NCI-H1105 (cell line): ENCODE results near the gene REL.
"Not testable (repeated sequence)": the region's sequence is repeated elsewhere in the genome, so short reads cannot be mapped to it uniquely, and the experiment has no call there.

Experiments used
- DNase-seq: peaks from one replicate; lab custom pipeline; 2025; lab: John Stamatoyannopoulos, UW

The REL gene

DNA sequence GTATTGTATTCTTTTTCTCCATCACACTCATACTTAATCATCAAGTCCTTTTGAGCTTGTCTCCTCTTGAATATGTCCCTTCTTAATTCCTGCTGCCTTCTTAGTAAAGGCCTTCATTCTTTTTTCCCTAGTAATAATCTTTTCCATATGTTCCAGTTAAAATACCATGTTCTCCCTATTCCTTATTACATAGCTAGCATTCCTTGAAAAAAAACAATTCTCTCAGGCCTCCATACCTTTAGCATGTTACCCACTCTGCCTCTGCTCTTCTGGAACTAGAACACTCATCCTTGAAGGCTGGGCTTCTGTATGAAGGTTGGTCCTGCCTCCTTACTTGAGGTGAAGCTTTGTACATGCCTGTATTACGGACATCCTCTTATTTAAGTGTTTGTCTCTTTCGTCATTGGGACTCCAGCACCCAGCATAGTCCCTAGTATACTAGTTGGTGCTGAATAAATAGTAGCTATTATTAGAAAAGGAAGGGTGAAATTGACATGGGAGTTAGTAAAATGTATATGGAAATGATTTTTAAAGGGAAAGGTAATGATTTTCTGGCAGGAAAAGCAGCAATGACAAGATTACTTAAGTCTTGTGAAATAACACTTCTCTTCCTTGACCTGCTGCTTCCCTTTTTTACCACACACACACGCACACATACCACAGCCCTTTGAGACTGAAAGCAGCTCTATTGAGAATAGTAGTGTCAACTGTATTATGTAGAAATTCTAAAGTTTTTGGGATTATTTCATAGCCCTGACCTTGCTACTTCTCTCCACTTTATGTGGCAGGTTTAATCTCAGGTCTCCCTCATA is 45.6 kb downstream of the REL start:
- DNase-seq = no peak

- not testable (repeated sequence) for DNase-seq
Observed at GRCh38 chr2:60932061-60932460, 50.7 kb downstream of the REL start.

DNA sequence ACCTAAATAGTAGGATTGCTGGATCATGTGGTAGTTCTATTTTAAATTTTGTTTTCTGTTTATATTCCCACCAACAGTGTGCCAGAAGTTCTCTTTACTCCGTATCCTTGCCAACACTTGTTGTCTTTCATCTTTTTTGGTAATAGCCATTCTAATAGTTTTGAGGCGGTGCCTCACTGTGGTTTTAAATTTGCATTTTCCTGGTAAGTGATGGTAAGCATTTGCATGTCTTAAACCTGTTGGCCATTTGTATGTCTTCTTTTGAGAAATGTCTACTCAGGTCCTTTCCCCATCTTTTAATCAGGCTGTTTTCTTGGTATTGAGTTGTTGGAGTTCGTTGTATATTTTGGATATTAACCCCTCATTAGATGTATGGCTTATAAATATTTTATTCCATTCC is 51.6 kb downstream of the REL start:
- no peak for DNase-seq

DNA sequence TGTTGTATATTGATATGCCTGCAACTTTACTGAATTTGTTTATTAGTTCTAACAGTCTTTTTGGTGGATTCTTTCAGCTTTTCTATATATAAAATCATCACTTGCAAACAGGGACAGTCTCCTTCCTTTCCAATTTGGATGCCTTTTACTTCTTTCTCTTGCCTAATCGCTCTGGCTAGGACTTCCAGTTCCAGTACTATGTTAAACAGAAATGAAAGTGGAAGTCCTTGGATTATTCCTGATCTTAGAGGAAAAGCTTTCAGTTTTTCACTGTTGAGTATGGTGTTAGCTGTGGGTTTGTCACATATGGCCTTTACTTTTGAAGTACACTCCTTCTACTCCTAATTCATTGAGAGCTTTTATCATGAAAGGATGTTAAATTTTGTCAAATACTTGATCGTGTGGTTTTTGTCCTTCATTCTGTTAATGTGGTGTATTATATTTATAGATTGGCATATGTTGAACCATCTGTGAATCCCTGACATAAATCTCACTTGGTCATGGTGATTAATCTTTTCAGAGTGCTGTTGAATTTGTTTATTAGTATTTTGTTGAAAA is 52.9 kb downstream of the REL start:
- DNase-seq = no peak

- no peak for DNase-seq
Observed at GRCh38 chr2:60936757-60937156, 55.4 kb downstream of the REL start.

- DNase-seq = no peak
Observed at GRCh38 chr2:60938301-60938700, 56.9 kb downstream of the REL start.

- no peak for DNase-seq
Observed at GRCh38 chr2:60939622-60940021, 58.2 kb downstream of the REL start.

- no peak for DNase-seq
Observed at GRCh38 chr2:60945341-60945740, 64.0 kb downstream of the REL start.

GRCh38 chr2:60947056-60947455 is 65.7 kb downstream of the REL start:
- DNase-seq = no peak

GRCh38 chr2:60948161-60948560 is 66.8 kb downstream of the REL start:
- no peak for DNase-seq

DNA sequence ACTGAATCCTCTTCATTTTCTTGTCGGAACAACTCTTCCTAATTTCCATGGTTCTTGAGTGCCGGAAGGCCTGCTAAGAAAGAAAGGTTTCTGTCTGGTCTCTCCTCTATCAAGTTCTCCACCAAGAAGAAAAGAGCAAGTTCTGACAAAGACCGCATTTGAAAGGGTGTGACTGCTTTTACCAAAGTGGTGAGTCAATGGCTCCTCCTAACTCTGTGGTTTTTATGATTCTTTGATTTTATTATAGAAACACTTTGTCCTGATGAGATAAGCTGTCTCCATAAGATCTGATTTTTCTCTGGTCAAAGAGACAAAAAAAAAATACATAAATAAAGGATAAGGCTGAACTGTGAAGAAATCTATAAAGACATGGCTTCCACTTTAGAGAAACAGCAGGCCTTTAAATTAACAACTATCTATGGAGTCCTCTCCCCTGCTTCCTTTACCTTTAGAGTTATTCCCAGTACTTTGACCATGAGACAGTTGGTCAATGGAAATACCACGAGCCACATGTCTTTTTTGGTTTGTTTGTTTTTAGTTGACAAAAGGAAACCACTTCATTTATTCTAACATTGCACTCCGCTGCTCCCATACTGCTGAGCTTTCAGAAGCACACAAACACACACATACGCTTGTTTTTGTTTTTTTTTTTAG is 67.7 kb downstream of the REL start:
- no peak for DNase-seq

DNA sequence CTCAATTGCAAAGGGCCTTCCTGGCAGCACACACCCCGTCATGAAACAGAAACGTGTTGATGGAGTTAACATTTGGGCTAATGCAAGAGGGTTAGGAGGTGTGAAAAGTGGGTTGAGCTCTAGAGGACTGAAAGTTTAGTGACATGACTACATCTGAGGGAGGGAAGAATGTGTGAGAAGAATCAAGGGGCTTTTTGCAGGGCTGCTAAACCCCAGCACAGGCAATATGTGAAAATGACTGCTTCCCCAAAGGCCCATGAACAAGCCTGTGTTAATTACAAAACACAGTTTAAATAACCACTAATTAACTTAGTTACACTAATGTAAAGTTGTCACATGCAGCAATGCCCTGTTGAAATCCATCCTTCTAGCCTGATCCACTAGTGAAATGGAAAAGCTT is 72.8 kb downstream of the REL start:
- DNase-seq = no peak

- DNase-seq = no peak
Observed at GRCh38 chr2:60957224-60957623, 75.8 kb downstream of the REL start.

- DNase-seq = no peak
Observed at GRCh38 chr2:60957643-60958042, 76.3 kb downstream of the REL start.

- DNase-seq = no peak
Observed at GRCh38 chr2:60958361-60958760, 77.0 kb downstream of the REL start.

DNA sequence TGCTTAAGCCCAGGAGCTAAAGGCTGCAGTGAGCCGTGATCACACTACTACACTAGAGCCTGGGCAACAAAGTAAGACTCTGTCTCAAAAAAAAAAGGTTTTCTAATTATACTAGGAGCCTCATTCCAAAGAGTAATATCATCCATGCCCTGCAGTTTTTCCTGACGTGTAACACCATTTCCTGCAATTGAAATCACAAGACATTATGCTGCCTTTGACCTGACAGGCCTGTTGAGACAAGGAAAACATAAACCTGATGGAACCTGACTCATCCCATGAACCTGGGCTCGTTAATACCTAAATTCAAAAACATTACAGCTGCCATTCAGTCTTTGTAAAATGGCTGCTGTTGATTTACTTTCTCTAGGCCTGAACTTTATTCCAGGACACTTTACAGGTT is 77.4 kb downstream of the REL start:
- DNase-seq = no peak

DNA sequence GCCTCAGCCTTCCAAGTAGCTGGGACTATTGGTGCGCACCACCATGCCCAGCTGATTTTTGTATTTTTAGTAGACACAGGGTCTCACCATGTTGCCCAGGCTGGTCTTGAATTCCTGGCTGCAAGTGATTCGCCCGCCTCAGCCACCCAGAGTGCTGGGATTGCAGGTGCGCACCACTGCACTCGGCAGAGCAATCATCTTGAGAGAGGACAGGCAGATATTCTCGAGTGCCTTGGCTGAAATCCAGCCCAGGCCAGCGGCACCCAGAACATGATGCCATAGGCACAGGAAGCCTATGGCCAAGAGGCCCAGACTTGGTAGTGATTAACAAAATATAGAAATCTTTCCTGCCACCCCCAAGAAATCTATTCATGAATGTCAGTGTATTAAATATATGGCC is 78.1 kb downstream of the REL start:
- no peak for DNase-seq

- no peak for DNase-seq
Observed at GRCh38 chr2:60960706-60961105, 79.3 kb downstream of the REL start.

- DNase-seq = no peak
Observed at GRCh38 chr2:60961457-60961856, 80.1 kb downstream of the REL start.

DNA sequence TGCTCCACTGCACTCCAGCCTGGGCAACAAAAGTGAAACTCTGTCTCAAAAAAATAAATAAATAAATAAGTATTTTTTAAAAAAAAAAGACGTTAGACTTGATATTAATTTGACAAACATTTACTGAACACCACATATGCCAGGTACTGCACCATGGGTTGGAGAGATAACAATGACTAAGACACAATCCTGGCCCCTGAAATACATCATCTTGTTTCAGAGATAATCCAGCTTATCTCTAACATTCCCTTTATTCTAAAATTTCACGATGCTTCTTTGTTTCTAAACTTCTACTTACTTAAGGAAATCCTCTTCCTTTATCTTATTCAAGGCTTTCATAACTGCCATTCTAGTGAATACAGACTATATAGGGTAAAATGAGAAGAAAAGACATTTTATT is 81.2 kb downstream of the REL start:
- DNase-seq = no peak

DNA sequence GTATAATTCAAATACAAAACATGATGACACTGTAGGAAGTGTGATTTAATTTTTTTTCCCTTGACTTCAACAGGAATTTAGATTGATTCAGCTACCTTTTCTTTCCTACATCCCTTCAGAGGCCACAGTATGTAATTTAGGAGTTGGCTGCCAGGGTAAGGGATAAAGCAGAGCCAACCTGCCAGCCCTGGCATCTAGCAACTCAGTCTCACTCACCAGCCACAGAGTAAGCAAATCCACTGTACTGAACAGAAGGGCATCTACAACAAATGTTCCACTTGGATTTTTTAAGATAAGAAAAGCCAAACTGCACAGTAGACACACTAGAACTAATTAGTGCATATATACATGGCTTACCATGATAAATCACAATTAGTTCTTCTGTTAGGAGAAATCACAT is 81.8 kb downstream of the REL start:
- no peak for DNase-seq

GRCh38 chr2:60964651-60965498 is 83.5 kb downstream of the REL start:
- no peak for DNase-seq

GRCh38 chr2:60965499-60965785 is 84.1 kb downstream of the REL start:
- DNase-seq = no peak
